ENCODE data around the gene FOXL3.
"Not testable (repeated sequence)": the region's sequence is repeated elsewhere in the genome, so short reads cannot be mapped to it uniquely, and the experiment has no call there.

FOXL3 gene

GRCh38 chr7:326809-327232, 36.9 kb downstream of the FOXL3 start:
- DNase-seq: no peak

GRCh38 chr7:327233-327931, 37.4 kb downstream of the FOXL3 start:
- no peak for DNase-seq

- DNase-seq: no peak
These were observed 38.2 kb downstream of the FOXL3 start for GRCh38 chr7:327991-328702.

GRCh38 chr7:329691-330281, 39.8 kb downstream of the FOXL3 start:
- no peak for DNase-seq

- no peak for DNase-seq
These were observed 40.7 kb downstream of the FOXL3 start for GRCh38 chr7:330511-331230.

GRCh38 chr7:332020-332517, 42.1 kb downstream of the FOXL3 start:
- DNase-seq: no peak

- peak; percentile 86 for DNase-seq
These were observed 42.8 kb downstream of the FOXL3 start for GRCh38 chr7:332646-333392.

- no peak for DNase-seq
These were observed 43.4 kb downstream of the FOXL3 start for GRCh38 chr7:333393-333764.

GRCh38 chr7:334618-335357, 44.8 kb downstream of the FOXL3 start:
- no peak for DNase-seq

- no peak for DNase-seq
These were observed 45.6 kb downstream of the FOXL3 start for GRCh38 chr7:335358-336148.

- DNase-seq: not testable (repeated sequence)
These were observed 46.2 kb downstream of the FOXL3 start for GRCh38 chr7:336149-336533.

- no peak for DNase-seq
These were observed 47.0 kb downstream of the FOXL3 start for GRCh38 chr7:336810-337566.

GRCh38 chr7:337567-337951, 47.6 kb downstream of the FOXL3 start:
- DNase-seq: no peak

- DNase-seq: no peak
These were observed 48.5 kb downstream of the FOXL3 start for GRCh38 chr7:338295-339061.

GRCh38 chr7:339062-339342, 49.0 kb downstream of the FOXL3 start:
- DNase-seq: no peak

GRCh38 chr7:339696-340095, 49.7 kb downstream of the FOXL3 start:
- DNase-seq: no peak

- DNase-seq: no peak
These were observed 50.4 kb downstream of the FOXL3 start for GRCh38 chr7:340200-340937.
